DND-41 (cell line): ENCODE measurements around the gene PRODH.
"Not testable (repeated sequence)": the region's sequence is repeated elsewhere in the genome, so short reads cannot be mapped to it uniquely, and the experiment has no call there.

ENCODE experiments used
- ATAC-seq: fragments of 200-7000 bp; cut with Tn5 transposase; 3 replicates; pipeline ENCODE4 v1.9.1; 2021; ENCODE audit warnings: low read depth; ENCODE audit not compliant: insufficient read depth
- DNase-seq: peaks from one replicate; pipeline ENCODE4 v3.0.0-alpha.2; 2020
- H2AFZ ChIP-seq: 2 replicates; pipeline ENCODE4 v1.6.0; 2012; ENCODE audit warnings: low read depth, low read length
- H3K27ac ChIP-seq: 2 replicates; pipeline ENCODE4 v1.5.1; 2012; ENCODE audit warnings: low read length, inconsistent platforms
- H3K27me3 ChIP-seq: fragments of 200-600 bp; sonication (generic); 2 replicates; pipeline ENCODE4 v1.6.0; 2012; ENCODE audit warnings: low read length, mild to moderate bottlenecking, inconsistent platforms; ENCODE audit not compliant: insufficient read depth, poor library complexity
- H3K36me3 ChIP-seq: 2 replicates; pipeline ENCODE4 v1.5.1; 2012; ENCODE audit warnings: low read length, inconsistent platforms; ENCODE audit not compliant: insufficient read depth
- H3K4me1 ChIP-seq: 2 replicates; pipeline ENCODE4 v1.5.1; 2012; ENCODE audit warnings: mild to moderate bottlenecking, low read length; ENCODE audit not compliant: insufficient read depth
- H3K4me2 ChIP-seq: 2 replicates; pipeline ENCODE4 v1.6.0; 2012; ENCODE audit warnings: mild to moderate bottlenecking, moderate library complexity, low read length, inconsistent platforms; ENCODE audit not compliant: insufficient read depth
- H3K4me3 ChIP-seq, 2 experiments: fragments of 200-600 bp in 1 of 2; shearing (Covaris generic) in 1 of 2; 2 replicates each; pipeline ENCODE4 v1.5.1; 2012 to 2016; ENCODE audit warnings: inconsistent platforms in 2 of 2, low read length in 2 of 2, mild to moderate bottlenecking in 2 of 2, low read depth in 1 of 2, moderate library complexity in 1 of 2
- H3K79me2 ChIP-seq: 2 replicates; pipeline ENCODE4 v1.6.0; 2012; ENCODE audit warnings: low read length, inconsistent platforms; ENCODE audit not compliant: insufficient read depth
- H3K9ac ChIP-seq: 2 replicates; pipeline ENCODE4 v1.6.0; 2012; ENCODE audit warnings: low read depth, mild to moderate bottlenecking, inconsistent platforms, low read length, moderate library complexity
- H3K9me3 ChIP-seq: 2 replicates; pipeline ENCODE4 v1.5.1; 2012; ENCODE audit warnings: low read length, moderate library complexity, mild to moderate bottlenecking, inconsistent platforms; ENCODE audit not compliant: insufficient read depth, severe bottlenecking
- H4K20me1 ChIP-seq: 2 replicates; pipeline ENCODE4 v1.6.0; 2012; ENCODE audit warnings: low read length; ENCODE audit not compliant: insufficient read depth
- EZH2 ChIP-seq: IDR thresholded peaks from 3 replicates; pipeline ENCODE4 v1.6.1; 2012; ENCODE audit warnings: borderline replicate concordance, low read depth, mild to moderate bottlenecking, moderate library complexity, low read length, inconsistent platforms; ENCODE audit not compliant: severe bottlenecking
- TF ChIP-seq, protein P1 (sequence below): IDR thresholded peaks from 2 replicates; pipeline ENCODE4 v1.5.1; 2012; ENCODE audit warnings: borderline replicate concordance, low read length, moderate library complexity, mild to moderate bottlenecking; ENCODE audit not compliant: poor library complexity, severe bottlenecking; ENCODE audit errors: extremely low read depth

Gene PRODH

DNA sequence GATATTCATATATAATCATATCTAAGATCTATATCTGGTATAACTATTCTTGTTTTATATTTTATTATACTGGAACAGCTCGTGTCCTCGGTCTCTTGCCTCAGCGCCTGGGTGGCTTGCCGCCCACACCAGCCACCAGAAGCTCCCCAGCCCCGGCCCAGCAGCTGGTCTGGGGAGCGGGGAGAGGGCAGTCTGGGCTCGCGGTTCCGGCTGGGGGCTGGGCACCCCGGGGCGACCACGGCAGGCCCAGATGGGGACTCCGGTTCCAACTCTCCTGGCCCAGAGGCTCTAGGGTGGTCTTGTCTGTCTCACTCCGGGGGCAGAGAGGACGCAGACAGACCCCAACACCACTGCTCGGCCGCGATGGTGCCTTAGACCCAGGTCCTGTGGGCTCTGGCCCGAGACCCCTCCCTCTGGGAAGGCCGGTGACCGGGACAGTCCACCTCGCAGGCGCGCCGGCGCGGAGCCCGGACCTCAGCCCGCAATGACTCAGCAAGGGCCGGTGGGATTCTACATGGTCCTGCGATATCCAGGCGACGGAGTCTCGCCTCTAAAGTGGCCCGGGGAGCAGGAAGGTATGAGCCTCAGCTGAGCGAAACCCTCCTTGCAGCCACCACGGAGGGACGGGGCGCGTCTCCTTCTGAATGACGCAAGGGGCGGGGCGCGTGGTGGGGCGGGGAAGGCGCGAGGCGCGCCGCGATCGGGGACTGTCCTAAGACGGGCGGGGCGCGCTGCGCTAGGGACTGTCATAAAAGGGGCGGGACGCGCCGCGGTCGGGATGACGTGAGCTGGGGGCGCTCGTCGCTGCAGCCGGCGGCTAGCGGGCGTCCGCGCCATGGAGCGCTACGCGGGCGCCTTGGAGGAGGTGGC is 30.3 kb downstream of the PRODH start, which contains the start of gene DGCR6:
Gene DGCR6 (plus strand): TSS at position 781 of the 870 bp plus-strand sequence. CDS start 55 bp downstream, at position 836.
- no peak within 1 kb of the TSS for H2AFZ ChIP-seq
- no peak for TF ChIP-seq EZH2
- TF ChIP-seq, protein P1, sequence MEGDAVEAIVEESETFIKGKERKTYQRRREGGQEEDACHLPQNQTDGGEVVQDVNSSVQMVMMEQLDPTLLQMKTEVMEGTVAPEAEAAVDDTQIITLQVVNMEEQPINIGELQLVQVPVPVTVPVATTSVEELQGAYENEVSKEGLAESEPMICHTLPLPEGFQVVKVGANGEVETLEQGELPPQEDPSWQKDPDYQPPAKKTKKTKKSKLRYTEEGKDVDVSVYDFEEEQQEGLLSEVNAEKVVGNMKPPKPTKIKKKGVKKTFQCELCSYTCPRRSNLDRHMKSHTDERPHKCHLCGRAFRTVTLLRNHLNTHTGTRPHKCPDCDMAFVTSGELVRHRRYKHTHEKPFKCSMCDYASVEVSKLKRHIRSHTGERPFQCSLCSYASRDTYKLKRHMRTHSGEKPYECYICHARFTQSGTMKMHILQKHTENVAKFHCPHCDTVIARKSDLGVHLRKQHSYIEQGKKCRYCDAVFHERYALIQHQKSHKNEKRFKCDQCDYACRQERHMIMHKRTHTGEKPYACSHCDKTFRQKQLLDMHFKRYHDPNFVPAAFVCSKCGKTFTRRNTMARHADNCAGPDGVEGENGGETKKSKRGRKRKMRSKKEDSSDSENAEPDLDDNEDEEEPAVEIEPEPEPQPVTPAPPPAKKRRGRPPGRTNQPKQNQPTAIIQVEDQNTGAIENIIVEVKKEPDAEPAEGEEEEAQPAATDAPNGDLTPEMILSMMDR = no peak
- H3K36me3 ChIP-seq = no peaks in the 10 kb centered on the region
- no peak within 1 kb of the TSS for H3K4me3 ChIP-seq
- no peak within 1 kb of the TSS for H3K9ac ChIP-seq
- ATAC-seq (peak; percentile 96), DNase-seq (no peak)
- H4K20me1 ChIP-seq = no peaks in the 10 kb centered on the region
- no peaks in the 10 kb centered on the region for H3K79me2 ChIP-seq
- no peak within 1 kb of the TSS for H3K27ac ChIP-seq
- no peaks in the 10 kb centered on the region for H3K27me3 ChIP-seq
- no peaks in the 10 kb centered on the region for H3K4me1 ChIP-seq
- H3K4me2 ChIP-seq = no peak within 1 kb of the TSS
- no peaks in the 10 kb centered on the region for H3K9me3 ChIP-seq

DNA sequence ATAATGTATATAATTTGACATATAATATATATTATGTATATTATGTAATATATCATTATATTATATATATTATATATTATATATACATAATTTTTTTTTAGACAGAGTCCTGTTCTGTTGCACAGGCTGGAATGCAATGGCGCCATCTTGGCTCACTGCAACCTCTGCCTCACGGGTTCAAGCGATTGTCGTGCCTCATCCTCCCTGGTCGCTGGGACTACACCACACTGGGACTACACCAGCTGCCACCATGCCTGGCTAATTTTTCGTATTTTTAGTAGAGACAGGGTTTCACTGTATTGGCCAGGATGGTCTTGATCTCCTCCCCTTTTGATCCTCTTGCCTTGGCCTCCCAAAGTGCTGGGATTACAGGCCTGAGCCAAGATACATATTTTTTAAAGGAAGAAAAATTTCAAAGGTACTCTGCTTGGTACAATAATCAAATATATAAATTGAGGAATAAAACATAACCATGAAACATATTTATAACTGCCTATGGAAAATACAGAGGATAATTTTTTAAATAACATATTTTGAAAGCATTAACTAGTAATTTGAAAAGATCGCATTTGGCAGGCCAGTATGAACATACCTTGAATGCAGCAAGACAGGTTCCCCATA is 39.9 kb downstream of the PRODH start:
- not testable (repeated sequence) for H3K4me1 ChIP-seq, H3K4me2 ChIP-seq, H3K9ac ChIP-seq, H3K4me3 ChIP-seq, H3K9me3 ChIP-seq, DNase-seq, H4K20me1 ChIP-seq, H2AFZ ChIP-seq, H3K27me3 ChIP-seq, H3K36me3 ChIP-seq, H3K27ac ChIP-seq, ATAC-seq, H3K79me2 ChIP-seq

DNA sequence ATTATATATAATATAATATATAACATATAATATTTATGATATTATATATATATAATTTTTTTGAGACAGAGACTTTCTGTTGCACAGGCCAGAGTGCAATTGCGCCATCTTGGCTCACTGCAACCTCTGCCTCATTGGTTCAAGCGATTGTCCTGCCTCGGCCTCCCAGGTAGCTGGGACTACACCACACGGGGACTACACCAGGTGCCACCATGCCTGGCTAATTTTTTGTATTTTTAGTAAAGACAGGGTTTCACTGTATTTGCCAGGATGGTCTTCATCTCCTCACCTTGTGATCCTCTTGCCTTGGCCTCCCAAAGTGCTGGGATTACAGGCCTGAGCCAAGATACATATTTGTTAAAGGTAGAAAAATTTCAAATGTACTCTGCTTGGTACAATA is 42.3 kb downstream of the PRODH start:
- H3K27ac ChIP-seq, H3K4me1 ChIP-seq, H3K9ac ChIP-seq, H2AFZ ChIP-seq, H4K20me1 ChIP-seq, ATAC-seq, H3K4me2 ChIP-seq, H3K9me3 ChIP-seq, H3K79me2 ChIP-seq, H3K4me3 ChIP-seq, H3K27me3 ChIP-seq, DNase-seq, H3K36me3 ChIP-seq: not testable (repeated sequence)

DNA sequence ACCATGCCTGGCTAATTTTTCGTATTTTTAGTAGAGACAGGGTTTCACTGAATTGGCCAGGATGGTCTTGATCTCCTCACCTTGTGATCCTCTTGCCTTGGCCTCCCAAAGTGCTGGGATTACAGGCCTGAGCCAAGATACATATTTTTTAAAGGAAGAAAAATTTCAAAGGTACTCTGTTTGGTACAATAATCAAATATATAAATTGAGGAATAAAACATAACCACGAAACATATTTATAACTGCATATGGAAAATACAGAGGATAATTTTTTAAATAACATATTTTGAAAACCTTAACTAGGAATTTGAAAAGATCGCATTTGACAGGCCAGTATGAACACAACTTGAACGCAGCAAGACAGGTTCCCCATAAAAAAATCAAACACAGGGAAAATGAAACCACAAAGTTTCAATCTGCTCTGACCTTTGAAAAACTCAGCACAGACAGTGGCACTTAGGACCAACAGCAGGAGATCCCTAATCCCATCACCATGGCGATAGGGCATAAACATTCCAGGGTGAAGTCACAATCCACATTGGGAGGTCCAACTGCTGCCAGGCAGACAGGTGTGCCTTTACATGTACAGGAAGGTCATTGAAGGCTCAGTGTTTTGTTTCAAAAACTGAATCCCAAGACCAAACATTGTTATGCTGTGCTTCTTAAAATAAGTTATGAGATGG is 45.4 kb downstream of the PRODH start:
- H3K36me3 ChIP-seq, ATAC-seq, DNase-seq: not testable (repeated sequence)

More for the DNA sequence above, 45.4 kb downstream of the PRODH start:
- H3K4me3 ChIP-seq, H3K4me2 ChIP-seq, H3K79me2 ChIP-seq, H3K9ac ChIP-seq, H3K27me3 ChIP-seq, H3K4me1 ChIP-seq, H2AFZ ChIP-seq, H4K20me1 ChIP-seq, H3K27ac ChIP-seq, H3K9me3 ChIP-seq: not testable (repeated sequence)
